ENCODE data around the gene IDI2. TPM values are rescaled to one million over a fixed set of nuclear protein-coding genes. Genes with fewer than 3 reads are reported as not detected.

IDI2 gene
- total and polyA plus RNA-seq, 2 of the 13 experiments (the other 11 are each of a cell fraction or from before 2014, with no cell fraction given): not detected

GRCh38 chr10:1048732-1049424 lies 23.2 kb upstream of the IDI2 start, which contains the start of gene IDI1 (continued):
- TF ChIP-seq ZNF609 (CRISPR knock-in tag; IDR thresholded peaks at IDR 0.05; ENCODE audit: borderline replicate concordance): peak; percentile 58; the same call in 1 of the 2 replicates
- TF ChIP-seq ZNF224 (CRISPR knock-in tag; IDR thresholded peaks at IDR 0.05): no peak; the same call in 1 of the 2 replicates
- peak; percentile 82 for TF ChIP-seq ZNF770 (CRISPR knock-in tag; IDR thresholded peaks at IDR 0.05)
- TF ChIP-seq RNF2 (conservative IDR thresholded peaks at IDR 0.05; ENCODE audit: low read depth): peak; percentile 83
- peak; percentile 40; the same call in 1 of the 2 replicates for TF ChIP-seq ZNF225 (CRISPR knock-in tag; IDR thresholded peaks at IDR 0.05)
- TF ChIP-seq SYNCRIP (IDR thresholded peaks at IDR 0.05; ENCODE audit: insufficient read depth, low read depth, low read length): no peak
- TF ChIP-seq RBM39 (IDR thresholded peaks at IDR 0.05; ENCODE audit: low read depth, low read length, poor library complexity, severe bottlenecking): peak; percentile 57
- peak; percentile 68 for TF ChIP-seq ZNF564 (CRISPR knock-in tag; IDR thresholded peaks at IDR 0.05)
- peak; percentile 67; the same call in 1 of the 2 replicates for TF ChIP-seq MAF1 (CRISPR knock-in tag; IDR thresholded peaks at IDR 0.05; ENCODE audit: borderline replicate concordance)
- no peak for TF ChIP-seq ZNF720 (CRISPR knock-in tag; IDR thresholded peaks at IDR 0.05)
- TF ChIP-seq NFYB (CRISPR knock-in tag; IDR thresholded peaks at IDR 0.05): peak; percentile 89
- TF ChIP-seq SMARCC2 (IDR thresholded peaks at IDR 0.05): no peak
- peak; percentile 40 for TF ChIP-seq BRCA1 (CRISPR knock-in tag; IDR thresholded peaks at IDR 0.05)
- TF ChIP-seq ZHX2 (IDR thresholded peaks at IDR 0.05; ENCODE audit: low read depth): peak; percentile 40; the same call in 1 of the 2 replicates
- no peak for TF ChIP-seq ZHX2 (CRISPR knock-in tag; IDR thresholded peaks at IDR 0.05; ENCODE audit: borderline replicate concordance)
